Endothelial cell of coronary artery (primary cell): ENCODE measurements around the gene NUDT14. TPM values are rescaled to one million over a fixed set of nuclear protein-coding genes. Genes with fewer than 3 reads are reported as not detected.

Experiments
- total RNA-seq: library from RNA; depleted of rRNA; stranded (reverse); fragments of >200 nt; gene quantifications from 2 replicates; pipeline ENCODE4 v1.2.3, GENCODE V29; 2014

The NUDT14 gene
- 28.7 and 47.4 TPM in 2 replicates for total RNA-seq

GRCh38 chr14:105180592-105181548 lies at the start of gene NUDT14:
TSS of gene NUDT14 (minus strand) at chr14:105181312. CDS start at chr14:105181209, 103 bp downstream.

GRCh38 chr14:105168496-105168978 lies 12.6 kb downstream of the NUDT14 start, which contains the start of gene JAG2:
TSS of gene JAG2 (minus strand) at chr14:105168776. CDS start at chr14:105168420, 356 bp downstream.

Other genes starting within 250 kb of the NUDT14 start
- 66.2 and 78.0 TPM in 2 replicates for gene AHNAK2, start 202.9 kb downstream of the NUDT14 start, total RNA-seq
- 5.2 and 6.8 TPM in 2 replicates for gene CLBA1, start 195.5 kb downstream of the NUDT14 start, total RNA-seq
- gene CDCA4, start 160.2 kb downstream of the NUDT14 start, total RNA-seq, result 29.9 and 38.1 TPM in 2 replicates
- gene GPR132, start 115.9 kb downstream of the NUDT14 start, total RNA-seq, result 0.18 TPM in 1 of 2 replicates, not detected in the other
- gene JAG2, start 12.5 kb downstream of the NUDT14 start, total RNA-seq, result 96.3 and 97.8 TPM in 2 replicates
- gene BTBD6, start 67.2 kb upstream of the NUDT14 start, total RNA-seq, result 50.4 and 52.6 TPM in 2 replicates
- 40.8 and 43.6 TPM in 2 replicates for gene BRF1, start 119.7 kb upstream of the NUDT14 start, total RNA-seq
- gene PACS2, start 133.4 kb upstream of the NUDT14 start, total RNA-seq, result 49.5 and 71.0 TPM in 2 replicates
- gene TEX22, start 217.2 kb upstream of the NUDT14 start, total RNA-seq, result 0.09 and 0.27 TPM in 2 replicates
- 45.7 and 66.1 TPM in 2 replicates for gene MTA1, start 238.5 kb upstream of the NUDT14 start, total RNA-seq